Mucosa of descending colon (tissue), 3 donors: ENCODE data around the gene CCDC30. TPM values are rescaled to one million over a fixed set of nuclear protein-coding genes. Genes with fewer than 3 reads are reported as not detected.

Experiments used
- ATAC-seq: fragments of 200-7000 bp; cut with Tn5 transposase; one replicate; pipeline ENCODE4 v1.9.1; 2020; ENCODE audit warnings: mild to moderate bottlenecking, moderate library complexity
- DNase-seq, 3 donors: peaks; one replicate each; pipeline ENCODE4 v3.0.0-alpha.2; 2020
- H3K36me3 ChIP-seq: fragments of 200-600 bp; one replicate; pipeline ENCODE4 v1.8.0; 2021; ENCODE audit warnings: low read depth, mild to moderate bottlenecking
- H3K4me1 ChIP-seq: fragments of 200-600 bp; one replicate; pipeline ENCODE4 v1.8.0; 2021; ENCODE audit warnings: low read depth, mild to moderate bottlenecking
- H3K4me3 ChIP-seq: fragments of 200-600 bp; one replicate; pipeline ENCODE4 v1.8.0; 2021; ENCODE audit warnings: mild to moderate bottlenecking
- H3K9me3 ChIP-seq: fragments of 200-600 bp; one replicate; pipeline ENCODE4 v1.8.0; 2021; ENCODE audit warnings: mild to moderate bottlenecking
- CTCF ChIP-seq: fragments of 200-600 bp; IDR thresholded peaks from one replicate; pipeline ENCODE4 v1.8.0; 2022; ENCODE audit warnings: antibody characterized with exemption, mild to moderate bottlenecking
- intact Hi-C, 2 donors: fragments of 100-400 bp; cut with DNase I in 1 of 2; cut with micrococcal nuclease in 1 of 2; formaldehyde crosslinking; loops; one replicate each; pipeline versions ENCODE4 v1.11.0 to v1.11.1; 2022; cut with DNase I, micrococcal nuclease
- total RNA-seq, 3 donors: library from RNA; stranded (reverse); fragmentation: NEBNext Ultra II Directional in 2 of 3; extraction: Animal tissue kit (Norgen Biotek cat#: 25700) in 2 of 3; gene quantifications; one replicate each; pipeline versions ENCODE4 v1.2.1 to v1.2.4, GENCODE V29; 2021 to 2023
- donor health status: DM: no; HTN: no; CAD: no; lungs with moderate emphysema.
- donor health status: DM: no; HTN: no; CAD: no.
- donor health status: DM: no; HTN: yes; CAD: no.

CCDC30 gene
- total RNA-seq, 3 donors from 2014 or later, result 2.2 to 3.8 (median 3.7) TPM

DNA sequence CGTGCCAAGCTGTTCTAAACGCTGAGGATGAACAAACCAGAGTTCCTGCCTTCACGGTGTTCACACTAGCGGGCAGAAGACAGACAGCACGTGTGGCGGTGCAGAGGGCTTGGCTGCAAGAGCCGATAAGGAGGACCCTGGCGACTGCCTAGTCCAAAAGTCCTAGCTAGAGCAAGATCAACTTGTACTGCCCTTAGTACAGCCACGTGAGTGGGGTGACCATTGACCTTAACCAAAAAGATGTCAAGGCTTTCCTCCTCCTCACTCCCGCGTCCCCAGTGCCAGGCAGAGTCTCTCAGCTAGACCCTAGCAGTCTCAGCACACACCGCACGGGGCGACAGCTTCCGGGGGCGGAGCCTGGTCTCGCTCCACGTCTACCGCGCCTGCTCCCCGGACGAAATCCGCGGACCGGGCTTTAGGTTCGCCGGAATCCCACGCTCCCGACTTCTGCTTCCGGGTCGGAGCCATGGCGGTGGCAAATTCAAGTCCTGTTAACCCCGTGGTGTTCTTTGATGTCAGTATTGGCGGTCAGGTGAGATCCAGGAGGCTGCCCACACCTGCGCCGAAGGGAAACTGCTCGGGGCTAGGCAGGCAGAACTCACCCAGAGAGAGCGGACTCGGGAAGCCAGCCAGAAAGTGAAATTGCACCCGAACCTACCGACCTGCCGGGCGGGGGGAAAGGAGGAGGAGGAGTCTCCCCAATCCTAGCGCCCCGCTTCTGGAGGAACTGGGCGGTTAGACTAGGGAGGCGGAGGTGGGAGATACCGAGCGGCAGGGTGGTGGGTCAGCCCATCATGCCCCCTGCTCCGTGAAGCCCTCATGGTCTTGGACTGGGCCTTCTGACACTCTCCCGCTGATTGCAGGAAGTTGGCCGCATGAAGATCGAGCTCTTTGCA, 195.1 kb downstream of the CCDC30 start, which contains the start of gene PPIH:
Gene PPIH (plus strand): TSS at position 443 of the 896 bp plus-strand sequence. CDS start 24 bp downstream, at position 467.
- no peaks in the 10 kb centered on the region for H3K36me3 ChIP-seq
- intact Hi-C loops, result no loop called here
- H3K4me3 ChIP-seq, result peak within 1 kb of the TSS; percentile 52
- peak; percentile 97 for DNase-seq
- no peaks in the 10 kb centered on the region for H3K9me3 ChIP-seq
- peak; percentile 100 for ATAC-seq
- H3K4me1 ChIP-seq, result peaks cover 15% of the 10 kb centered on the region
- peak; percentile 28 for TF ChIP-seq CTCF

GRCh38 chr1:42658877-42659337, 195.8 kb downstream of the CCDC30 start:
- no peaks in the 10 kb centered on the region for H3K9me3 ChIP-seq
- intact Hi-C loops, result no loop called here
- TF ChIP-seq CTCF, result no peak
- no peaks in the 10 kb centered on the region for H3K36me3 ChIP-seq
- peak overlapping the region; percentile 52 for H3K4me3 ChIP-seq
- H3K4me1 ChIP-seq, result peaks cover 17% of the 10 kb centered on the region
- ATAC-seq (peak; percentile 12), DNase-seq (peak in 1 of 3 donors; percentile 16)

- DNase-seq (no peak), ATAC-seq (no peak)
- intact Hi-C loops, result no loop called here
- Histone ChIP-seq H3K9me3 (no peaks in the 10 kb centered on the region), H3K36me3 (no peaks in the 10 kb centered on the region), H3K4me3 (no peak overlapping the region), H3K4me1 (peaks cover 17% of the 10 kb centered on the region)
- TF ChIP-seq CTCF, result no peak
These were observed 197.9 kb downstream of the CCDC30 start for GRCh38 chr1:42660907-42661500.

DNA sequence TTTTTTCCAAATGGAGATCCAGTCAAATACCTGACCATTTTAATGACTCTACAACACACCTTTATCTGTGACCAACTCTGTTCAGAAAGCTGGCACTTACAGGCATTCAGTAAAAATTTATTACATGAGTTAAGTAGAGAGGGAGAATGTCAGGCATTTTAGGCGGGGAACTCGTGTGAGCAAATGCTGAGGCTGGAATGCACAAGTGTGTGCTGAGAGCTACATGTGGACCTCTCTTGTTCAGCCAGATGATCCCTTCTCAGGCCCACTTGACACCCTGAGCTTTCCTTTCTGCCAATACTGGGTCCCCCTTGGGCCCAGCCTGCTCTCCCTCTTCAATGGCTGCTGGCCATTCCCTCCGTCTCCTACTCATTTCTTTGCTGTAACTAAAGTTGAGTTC, 206.8 kb downstream of the CCDC30 start:
- intact Hi-C loops, result no loop called here
- H3K36me3 ChIP-seq, result no peaks in the 10 kb centered on the region
- ATAC-seq, result no peak
- no peaks in the 10 kb centered on the region for H3K9me3 ChIP-seq
- no peak for TF ChIP-seq CTCF
- DNase-seq, result no peak
- H3K4me3 ChIP-seq, result no peak overlapping the region
- H3K4me1 ChIP-seq, result no peaks in the 10 kb centered on the region

- no peaks in the 10 kb centered on the region for H3K36me3 ChIP-seq
- DNase-seq (no peak), ATAC-seq (no peak)
These were observed 207.3 kb downstream of the CCDC30 start for GRCh38 chr1:42670425-42670824.

More at GRCh38 chr1:42670425-42670824, 207.3 kb downstream of the CCDC30 start:
- no peak for TF ChIP-seq CTCF
- no peak overlapping the region for H3K4me3 ChIP-seq
- intact Hi-C loops, result no loop called here
- H3K4me1 ChIP-seq, result no peaks in the 10 kb centered on the region
- H3K9me3 ChIP-seq, result no peaks in the 10 kb centered on the region
